Stimulated activated CD8-positive, alpha-beta memory T cell treated with anti-CD3 and anti-CD28 coated beads, Interleukin-15, amount 100 ng/mL, for 1 hour (primary cell): Measurements from ENCODE around the gene KRTAP5-4.
"Not testable (repeated sequence)": the region's sequence is repeated elsewhere in the genome, so short reads cannot be mapped to it uniquely, and the experiment has no call there.

ENCODE experiments used
- DNase-seq: peaks from one replicate; pipeline ENCODE4 v3.0.0-alpha.2; 2020; ENCODE audit warnings: low read depth

The KRTAP5-4 gene

GRCh38 chr11:1637628-1638027 is 15.7 kb upstream of the KRTAP5-4 start:
- DNase-seq, result no peak

GRCh38 chr11:1636291-1636950 is 14.5 kb upstream of the KRTAP5-4 start:
- DNase-seq, result no peak

- no peak for DNase-seq
Observed at GRCh38 chr11:1633864-1634263, 11.9 kb upstream of the KRTAP5-4 start.

- DNase-seq, result no peak
Observed at GRCh38 chr11:1632053-1632714, 10.2 kb upstream of the KRTAP5-4 start.

- DNase-seq, result no peak
Observed at GRCh38 chr11:1631066-1631568, 9.2 kb upstream of the KRTAP5-4 start.

- DNase-seq, result no peak
Observed at GRCh38 chr11:1630271-1630670, 8.3 kb upstream of the KRTAP5-4 start.

GRCh38 chr11:1629326-1630185 is 7.6 kb upstream of the KRTAP5-4 start, which contains the start of gene KRTAP5-5:
KRTAP5-5 (plus strand) TSS chr11:1629775; CDS start chr11:1629841, 66 bp downstream.
- no peak for DNase-seq

GRCh38 chr11:1628506-1629325 is 6.8 kb upstream of the KRTAP5-4 start:
- DNase-seq, result peak; percentile 26

- no peak for DNase-seq
Observed at GRCh38 chr11:1625541-1625940, 3.6 kb upstream of the KRTAP5-4 start.

GRCh38 chr11:1624621-1625020 is 2.7 kb upstream of the KRTAP5-4 start:
- no peak for DNase-seq

GRCh38 chr11:1623716-1624115 is 1.8 kb upstream of the KRTAP5-4 start:
- no peak for DNase-seq

- DNase-seq, result no peak
Observed at GRCh38 chr11:1619449-1619848, 2.5 kb downstream of the KRTAP5-4 start.

- no peak for DNase-seq
Observed at GRCh38 chr11:1618231-1618630, 3.7 kb downstream of the KRTAP5-4 start.

- no peak for DNase-seq
Observed at GRCh38 chr11:1608363-1608762, 13.6 kb downstream of the KRTAP5-4 start, which contains the start of gene KRTAP5-3. KRTAP5-3 (minus strand) TSS chr11:1608463; CDS start chr11:1608385, 78 bp downstream.

GRCh38 chr11:1607901-1608300 is 14.0 kb downstream of the KRTAP5-4 start:
- DNase-seq, result not testable (repeated sequence)

- DNase-seq, result not testable (repeated sequence)
Observed at GRCh38 chr11:1607156-1607845, 14.6 kb downstream of the KRTAP5-4 start.

- not testable (repeated sequence) for DNase-seq
Observed at GRCh38 chr11:1605923-1606322, 16.0 kb downstream of the KRTAP5-4 start.

- DNase-seq, result no peak
Observed at GRCh38 chr11:1604711-1605110, 17.2 kb downstream of the KRTAP5-4 start.

GRCh38 chr11:1604181-1604580 is 17.8 kb downstream of the KRTAP5-4 start:
- no peak for DNase-seq

GRCh38 chr11:1603629-1604028 is 18.3 kb downstream of the KRTAP5-4 start:
- no peak for DNase-seq

- not testable (repeated sequence) for DNase-seq
Observed at GRCh38 chr11:1601663-1602062, 20.3 kb downstream of the KRTAP5-4 start.
